ENCODE data around the gene FHIT. TPM values are rescaled to one million over a fixed set of nuclear protein-coding genes. Genes with fewer than 3 reads are reported as not detected.

Gene FHIT
- total and polyA plus RNA-seq, 2 experiments from 2014 or later: 9.7 to 16.2 TPM

DNA sequence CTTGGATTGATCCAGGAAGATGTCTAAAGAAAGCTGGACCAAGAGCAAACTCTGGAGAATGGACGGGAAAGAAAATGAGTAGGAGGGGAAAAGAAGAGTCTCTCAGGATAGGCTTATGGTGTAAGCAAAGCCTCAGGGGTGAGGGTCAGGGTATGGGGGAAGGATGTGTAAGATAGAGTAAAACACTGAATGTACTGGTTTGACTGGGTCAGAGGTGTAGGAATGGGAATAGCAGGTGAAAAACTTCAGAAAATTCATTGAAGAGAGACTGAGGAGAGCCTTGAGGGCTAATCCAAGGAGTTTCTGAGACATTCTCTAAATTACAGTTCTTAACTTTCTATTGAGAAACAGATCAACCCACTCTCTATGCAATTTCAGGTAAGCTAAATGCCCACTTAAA, 857.3 kb downstream of the FHIT start:
- H3K27ac ChIP-seq: no peak overlapping the region
- no peaks in the 10 kb centered on the region for H3K9me2 ChIP-seq (replicated peaks; ENCODE audit: insufficient read depth)
- TF ChIP-seq, protein P1, sequence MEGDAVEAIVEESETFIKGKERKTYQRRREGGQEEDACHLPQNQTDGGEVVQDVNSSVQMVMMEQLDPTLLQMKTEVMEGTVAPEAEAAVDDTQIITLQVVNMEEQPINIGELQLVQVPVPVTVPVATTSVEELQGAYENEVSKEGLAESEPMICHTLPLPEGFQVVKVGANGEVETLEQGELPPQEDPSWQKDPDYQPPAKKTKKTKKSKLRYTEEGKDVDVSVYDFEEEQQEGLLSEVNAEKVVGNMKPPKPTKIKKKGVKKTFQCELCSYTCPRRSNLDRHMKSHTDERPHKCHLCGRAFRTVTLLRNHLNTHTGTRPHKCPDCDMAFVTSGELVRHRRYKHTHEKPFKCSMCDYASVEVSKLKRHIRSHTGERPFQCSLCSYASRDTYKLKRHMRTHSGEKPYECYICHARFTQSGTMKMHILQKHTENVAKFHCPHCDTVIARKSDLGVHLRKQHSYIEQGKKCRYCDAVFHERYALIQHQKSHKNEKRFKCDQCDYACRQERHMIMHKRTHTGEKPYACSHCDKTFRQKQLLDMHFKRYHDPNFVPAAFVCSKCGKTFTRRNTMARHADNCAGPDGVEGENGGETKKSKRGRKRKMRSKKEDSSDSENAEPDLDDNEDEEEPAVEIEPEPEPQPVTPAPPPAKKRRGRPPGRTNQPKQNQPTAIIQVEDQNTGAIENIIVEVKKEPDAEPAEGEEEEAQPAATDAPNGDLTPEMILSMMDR (IDR thresholded peaks at IDR 0.05; ENCODE audit: poor library complexity): no peak
- TF ChIP-seq EZH2 (IDR thresholded peaks at IDR 0.05; ENCODE audit: borderline replicate concordance) (no peak), EZH2phosphoT487 (IDR thresholded peaks at IDR 0.05; ENCODE audit: low read depth, severe bottlenecking, unreplicated experiment) (no peak)
- H3K9me3 ChIP-seq (ENCODE audit: low read depth): no peaks in the 10 kb centered on the region
- H4K20me1 ChIP-seq (ENCODE audit: insufficient read depth, poor library complexity, severe bottlenecking): no peaks in the 10 kb centered on the region
- H3K27me3 ChIP-seq: no peaks in the 10 kb centered on the region
- WGBS (ENCODE audit: low lambda C conversion rate, missing lambda C conversion rate): 92% methylated on average over 1 of the region's 1 CpG
- no peaks in the 10 kb centered on the region for H3K79me2 ChIP-seq
- no peaks in the 10 kb centered on the region for H3K36me3 ChIP-seq (replicated peaks; ENCODE audit: insufficient read depth, low read depth)
- no peaks in the 10 kb centered on the region for H3K4me1 ChIP-seq (ENCODE audit: insufficient read depth)
- no peak for DNase-seq (ENCODE audit: low spot score)
- no peak overlapping the region for H3K4me3 ChIP-seq
- H2AFZ ChIP-seq: no peak overlapping the region
- no peak overlapping the region for H3K4me2 ChIP-seq

DNA sequence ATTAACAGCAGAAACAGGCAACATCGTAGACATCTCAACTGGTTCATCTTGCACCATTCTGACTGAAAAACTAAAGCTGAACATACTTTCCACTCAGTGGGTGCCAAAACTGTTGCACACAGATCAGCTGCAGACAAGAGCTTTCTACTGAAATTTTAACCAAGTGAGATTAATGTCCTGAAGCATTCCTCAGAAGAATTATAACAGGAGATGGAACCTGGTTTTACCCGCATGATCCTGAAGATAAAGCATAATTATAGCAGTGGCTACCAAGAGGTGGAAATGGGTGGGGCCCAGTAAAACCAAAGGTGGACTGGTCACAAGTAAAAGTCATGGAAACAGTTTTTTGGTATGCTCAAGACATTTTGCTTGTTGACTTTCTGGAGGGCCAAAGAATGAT, 858.8 kb downstream of the FHIT start:
- no peaks in the 10 kb centered on the region for H3K4me1 ChIP-seq (ENCODE audit: insufficient read depth)
- 82% methylated on average over 2 of the region's 2 CpGs for WGBS (ENCODE audit: low lambda C conversion rate, missing lambda C conversion rate)

DNA sequence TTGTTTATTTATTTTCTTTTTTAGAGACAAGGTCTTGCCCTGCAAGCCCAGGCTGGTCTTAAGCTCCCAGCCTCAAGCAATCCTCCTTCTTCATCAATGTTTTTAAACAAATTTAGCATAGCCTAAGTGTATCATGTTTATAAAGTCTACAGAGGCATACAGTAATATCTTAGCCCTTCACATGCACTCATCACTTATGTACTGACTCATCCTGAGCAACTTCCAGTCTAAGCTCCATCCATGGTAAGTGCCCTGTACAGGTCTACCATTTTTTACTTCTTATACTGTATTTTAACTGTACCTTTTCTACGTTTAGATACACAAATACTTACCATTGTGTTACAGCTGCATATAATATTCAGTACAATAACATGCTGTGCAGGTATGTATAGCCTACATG, 860.0 kb downstream of the FHIT start:
- DNase-seq (ENCODE audit: low spot score): no peak
- no peaks in the 10 kb centered on the region for H3K36me3 ChIP-seq (replicated peaks; ENCODE audit: insufficient read depth, low read depth)

More for the DNA sequence above, 858.8 kb downstream of the FHIT start:
- no peaks in the 10 kb centered on the region for H4K20me1 ChIP-seq (ENCODE audit: insufficient read depth, poor library complexity, severe bottlenecking)
- no peaks in the 10 kb centered on the region for H3K36me3 ChIP-seq (replicated peaks; ENCODE audit: insufficient read depth, low read depth)
- H3K9me2 ChIP-seq (replicated peaks; ENCODE audit: insufficient read depth): no peaks in the 10 kb centered on the region
- TF ChIP-seq, protein P1 (IDR thresholded peaks at IDR 0.05; ENCODE audit: poor library complexity): no peak
- TF ChIP-seq EZH2phosphoT487 (IDR thresholded peaks at IDR 0.05; ENCODE audit: low read depth, severe bottlenecking, unreplicated experiment) (no peak), EZH2 (IDR thresholded peaks at IDR 0.05; ENCODE audit: borderline replicate concordance) (no peak)
- no peaks in the 10 kb centered on the region for H3K9me3 ChIP-seq (ENCODE audit: low read depth)
- no peak overlapping the region for H3K4me3 ChIP-seq
- no peak for DNase-seq (ENCODE audit: low spot score)
- no peak overlapping the region for H3K27ac ChIP-seq
- H2AFZ ChIP-seq: no peak overlapping the region
- no peaks in the 10 kb centered on the region for H3K27me3 ChIP-seq
- H3K79me2 ChIP-seq: no peaks in the 10 kb centered on the region
- H3K4me2 ChIP-seq: no peak overlapping the region

More for the DNA sequence above, 860.0 kb downstream of the FHIT start:
- no peak overlapping the region for H2AFZ ChIP-seq
- no peaks in the 10 kb centered on the region for H3K4me1 ChIP-seq (ENCODE audit: insufficient read depth)
- no peak overlapping the region for H3K27ac ChIP-seq
- TF ChIP-seq EZH2phosphoT487 (IDR thresholded peaks at IDR 0.05; ENCODE audit: low read depth, severe bottlenecking, unreplicated experiment): no peak
- TF ChIP-seq, protein P1 (IDR thresholded peaks at IDR 0.05; ENCODE audit: poor library complexity): no peak
- TF ChIP-seq EZH2 (IDR thresholded peaks at IDR 0.05; ENCODE audit: borderline replicate concordance): no peak
- no peak overlapping the region for H3K4me2 ChIP-seq
- H3K9me2 ChIP-seq (replicated peaks; ENCODE audit: insufficient read depth): no peaks in the 10 kb centered on the region
- no peaks in the 10 kb centered on the region for H4K20me1 ChIP-seq (ENCODE audit: insufficient read depth, poor library complexity, severe bottlenecking)
- no peaks in the 10 kb centered on the region for H3K27me3 ChIP-seq
- H3K79me2 ChIP-seq: no peaks in the 10 kb centered on the region
- no peak overlapping the region for H3K4me3 ChIP-seq
- no peaks in the 10 kb centered on the region for H3K9me3 ChIP-seq (ENCODE audit: low read depth)
- WGBS (ENCODE audit: low lambda C conversion rate, missing lambda C conversion rate): 79% methylated on average over 1 of the region's 1 CpG

Data from hepatocyte (in vitro differentiated cells).